ENCODE results near the gene PAK1IP1. TPM values are rescaled to one million over a fixed set of nuclear protein-coding genes. Genes with fewer than 3 reads are reported as not detected.

The PAK1IP1 gene
- total and polyA plus RNA-seq, 3 donors from 2014 or later: 9.5 to 12.5 (median 11.0) TPM

DNA sequence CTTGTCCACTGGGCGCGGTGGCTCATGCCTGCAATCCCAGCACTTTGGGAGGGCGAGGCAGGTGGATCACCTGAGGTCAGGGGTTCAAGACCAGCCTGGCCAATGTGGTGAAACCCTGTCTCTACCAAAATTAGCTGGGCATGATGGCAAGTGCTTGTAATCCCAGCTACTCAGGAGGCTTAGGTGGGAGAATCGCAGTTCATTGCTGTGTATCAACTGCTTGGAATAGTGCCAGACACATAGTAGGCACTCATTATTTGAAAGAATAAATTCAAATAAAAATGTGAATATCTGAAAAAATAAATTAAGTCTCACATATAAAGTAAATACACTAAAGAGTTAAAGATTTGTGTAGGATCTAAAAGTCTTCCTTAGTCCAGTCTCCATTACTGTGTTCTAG is 1.9 kb downstream of the PAK1IP1 start:
- no peaks in the 10 kb centered on the region for H3K9me3 ChIP-seq
- peaks cover 7% of the 10 kb centered on the region for H3K4me1 ChIP-seq
- H3K4me3 ChIP-seq: no peak overlapping the region
- no peak for DNase-seq
- 85 to 99% methylated on average over 4 of the region's 4 CpGs for WGBS, 2 donors
- no peak overlapping the region for H3K27ac ChIP-seq
- H3K36me3 ChIP-seq (ENCODE audit: low read depth, missing control alignments): no peaks in the 10 kb centered on the region
- intact Hi-C loops (cut with DNase I; ENCODE audit: low total_unique reads): no loop called here
- H3K27me3 ChIP-seq: no peaks in the 10 kb centered on the region
- TF ChIP-seq, protein P1, sequence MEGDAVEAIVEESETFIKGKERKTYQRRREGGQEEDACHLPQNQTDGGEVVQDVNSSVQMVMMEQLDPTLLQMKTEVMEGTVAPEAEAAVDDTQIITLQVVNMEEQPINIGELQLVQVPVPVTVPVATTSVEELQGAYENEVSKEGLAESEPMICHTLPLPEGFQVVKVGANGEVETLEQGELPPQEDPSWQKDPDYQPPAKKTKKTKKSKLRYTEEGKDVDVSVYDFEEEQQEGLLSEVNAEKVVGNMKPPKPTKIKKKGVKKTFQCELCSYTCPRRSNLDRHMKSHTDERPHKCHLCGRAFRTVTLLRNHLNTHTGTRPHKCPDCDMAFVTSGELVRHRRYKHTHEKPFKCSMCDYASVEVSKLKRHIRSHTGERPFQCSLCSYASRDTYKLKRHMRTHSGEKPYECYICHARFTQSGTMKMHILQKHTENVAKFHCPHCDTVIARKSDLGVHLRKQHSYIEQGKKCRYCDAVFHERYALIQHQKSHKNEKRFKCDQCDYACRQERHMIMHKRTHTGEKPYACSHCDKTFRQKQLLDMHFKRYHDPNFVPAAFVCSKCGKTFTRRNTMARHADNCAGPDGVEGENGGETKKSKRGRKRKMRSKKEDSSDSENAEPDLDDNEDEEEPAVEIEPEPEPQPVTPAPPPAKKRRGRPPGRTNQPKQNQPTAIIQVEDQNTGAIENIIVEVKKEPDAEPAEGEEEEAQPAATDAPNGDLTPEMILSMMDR (IDR thresholded peaks at IDR 0.05): no peak

DNA sequence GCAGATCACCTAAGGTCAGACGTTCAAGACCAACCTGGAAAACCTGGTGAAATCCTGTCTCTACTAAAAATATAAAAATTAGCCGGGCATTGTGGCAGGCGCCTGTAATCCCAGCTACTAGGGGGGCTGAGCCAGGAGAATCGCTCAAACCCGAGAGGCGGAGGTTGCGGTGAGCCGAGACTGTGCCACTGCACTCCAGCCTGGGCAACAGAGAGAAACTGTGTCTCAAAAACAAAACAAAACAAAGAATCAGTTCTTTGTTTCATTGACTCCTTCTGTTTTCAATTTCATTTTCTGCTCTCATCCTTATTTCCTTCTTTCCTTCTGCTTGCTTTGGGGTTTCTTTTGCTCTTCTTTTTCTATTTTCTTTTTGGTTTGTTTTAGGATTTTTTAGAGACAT is 19.2 kb downstream of the PAK1IP1 start:
- no peak overlapping the region for H3K27ac ChIP-seq
- WGBS, 2 donors: 67 to 82% methylated on average over 8 of the region's 8 CpGs
- H3K4me1 ChIP-seq: no peaks in the 10 kb centered on the region
- H3K27me3 ChIP-seq: no peaks in the 10 kb centered on the region
- H3K9me3 ChIP-seq: no peaks in the 10 kb centered on the region
- H3K36me3 ChIP-seq (ENCODE audit: low read depth, missing control alignments): no peaks in the 10 kb centered on the region
- TF ChIP-seq POLR2A (IDR thresholded peaks at IDR 0.05): no peak
- TF ChIP-seq, protein P1 (IDR thresholded peaks at IDR 0.05): no peak
- no peak for DNase-seq
- intact Hi-C loops (cut with DNase I; ENCODE audit: low total_unique reads): no loop called here
- no peak overlapping the region for H3K4me3 ChIP-seq

DNA sequence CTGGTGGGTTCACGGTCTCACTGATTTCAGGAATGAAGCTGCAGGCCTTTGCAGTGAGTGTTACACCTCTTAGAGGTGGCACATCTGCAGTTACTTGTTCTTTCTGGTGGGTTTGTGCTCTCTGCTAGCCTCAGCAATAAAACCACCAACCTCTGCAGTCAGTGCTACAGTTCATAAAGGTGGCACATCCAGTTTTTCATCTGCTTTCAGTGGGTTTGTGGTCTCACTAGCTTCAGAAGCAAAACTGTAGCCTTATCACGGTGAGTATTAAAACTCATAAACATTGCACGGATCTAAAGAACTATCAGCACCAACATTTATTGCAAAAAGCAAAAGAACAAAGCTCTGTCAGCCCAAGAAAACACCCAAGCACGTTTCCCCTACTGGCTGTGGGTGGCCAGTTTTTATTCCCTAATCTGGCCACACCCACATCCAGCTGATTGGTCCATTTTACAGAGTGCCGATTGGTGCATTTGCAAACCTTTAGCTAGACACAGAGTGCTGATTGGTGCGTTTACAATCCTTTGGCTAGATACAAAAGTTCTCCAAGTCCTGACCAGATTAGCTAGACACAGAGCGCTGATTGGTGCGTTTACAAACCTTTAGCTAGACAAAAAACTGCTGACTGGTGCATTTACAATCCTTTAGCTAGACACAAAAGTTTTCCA is 24.7 kb downstream of the PAK1IP1 start:
- Histone ChIP-seq H3K4me3 (peak overlapping the region; percentile 59 to 85), H3K27ac (peak overlapping the region; percentile 87 to 88), H3K27me3 (no peaks in the 10 kb centered on the region), H3K4me1 (peaks cover 21% of the 10 kb centered on the region), H3K36me3 (ENCODE audit: low read depth, missing control alignments) (no peaks in the 10 kb centered on the region), H3K9me3 (no peaks in the 10 kb centered on the region)
- WGBS, 2 donors: 62 to 63% methylated on average over 8 of the region's 8 CpGs
- TF ChIP-seq POLR2A (IDR thresholded peaks at IDR 0.05): no peak
- TF ChIP-seq, protein P1 (IDR thresholded peaks at IDR 0.05): peak in 1 of 3 experiments; percentile 2
- peak; percentile 83 for DNase-seq
- intact Hi-C loops (cut with DNase I; ENCODE audit: low total_unique reads): no loop called here

DNA sequence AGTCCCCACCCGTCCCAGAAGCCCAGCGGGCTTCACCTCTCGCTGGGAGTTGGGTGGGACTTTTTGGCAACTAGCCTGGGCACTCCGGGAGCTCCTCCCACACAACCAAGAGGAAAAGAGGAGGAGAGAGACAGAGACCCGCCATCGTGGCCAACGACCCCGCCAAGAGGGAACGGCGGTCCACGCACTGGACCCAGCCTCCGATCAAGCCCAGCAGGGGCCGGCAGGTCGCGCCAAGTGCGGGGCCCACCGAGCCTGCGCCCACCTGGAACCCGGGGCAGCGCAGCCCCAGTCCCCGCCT is 25.1 kb downstream of the PAK1IP1 start:
- Histone ChIP-seq H3K4me1 (peaks cover 26% of the 10 kb centered on the region), H3K4me3 (peak overlapping the region; percentile 59 to 85), H3K9me3 (no peaks in the 10 kb centered on the region), H3K27me3 (no peaks in the 10 kb centered on the region), H3K27ac (peak overlapping the region; percentile 87 to 88), H3K36me3 (ENCODE audit: low read depth, missing control alignments) (no peaks in the 10 kb centered on the region)
- TF ChIP-seq, protein P1 (IDR thresholded peaks at IDR 0.05): no peak
- TF ChIP-seq POLR2A (IDR thresholded peaks at IDR 0.05): no peak
- intact Hi-C loops (cut with DNase I; ENCODE audit: low total_unique reads): no loop called here
- 31 to 37% methylated on average over 8 to 21 of the region's 21 CpGs for WGBS, 2 donors
- DNase-seq: no peak
